CD1c-positive myeloid dendritic cell (primary cell): ENCODE data around the gene RBM17.
A peak's percentile ranks its signal among the peaks of the same experiment; 100 is the strongest.
"Not testable (repeated sequence)": the region's sequence is repeated elsewhere in the genome, so short reads cannot be mapped to it uniquely, and the experiment has no call there.

Experiments used
- DNase-seq: peaks from one replicate; pipeline ENCODE4 v3.0.0-alpha.2; 2016; ENCODE audit errors: extremely low spot score

The RBM17 gene

GRCh38 chr10:6136215-6137201 is 47.7 kb downstream of the RBM17 start:
- DNase-seq, result peak; percentile 39

GRCh38 chr10:6138456-6138855 is 49.6 kb downstream of the RBM17 start:
- DNase-seq, result no peak

GRCh38 chr10:6139470-6139869 is 50.6 kb downstream of the RBM17 start:
- no peak for DNase-seq

GRCh38 chr10:6140141-6140841 is 51.5 kb downstream of the RBM17 start:
- peak; percentile 51 for DNase-seq

- no peak for DNase-seq
Observed at GRCh38 chr10:6140965-6141295, 52.1 kb downstream of the RBM17 start.

GRCh38 chr10:6141296-6142151 is 52.7 kb downstream of the RBM17 start:
- DNase-seq, result peak; percentile 93

- DNase-seq, result not testable (repeated sequence)
Observed at GRCh38 chr10:6142186-6142585, 53.4 kb downstream of the RBM17 start.

- no peak for DNase-seq
Observed at GRCh38 chr10:6142644-6143043, 53.8 kb downstream of the RBM17 start.

GRCh38 chr10:6143181-6143580 is 54.3 kb downstream of the RBM17 start:
- DNase-seq, result peak; percentile 30

- peak; percentile 96 for DNase-seq
Observed at GRCh38 chr10:6144406-6145165, 55.8 kb downstream of the RBM17 start.

GRCh38 chr10:6145166-6145987 is 56.5 kb downstream of the RBM17 start:
- peak; percentile 63 for DNase-seq

GRCh38 chr10:6146013-6146785 is 57.4 kb downstream of the RBM17 start:
- no peak for DNase-seq

GRCh38 chr10:6146921-6147320 is 58.1 kb downstream of the RBM17 start:
- no peak for DNase-seq

GRCh38 chr10:6148251-6148701 is 59.4 kb downstream of the RBM17 start:
- peak; percentile 92 for DNase-seq

GRCh38 chr10:6148908-6149307 is 60.1 kb downstream of the RBM17 start:
- DNase-seq, result no peak

- DNase-seq, result peak; percentile 93
Observed at GRCh38 chr10:6151087-6151977, 62.5 kb downstream of the RBM17 start.

- DNase-seq, result peak; percentile 35
Observed at GRCh38 chr10:6153845-6154244, 65.0 kb downstream of the RBM17 start.

- DNase-seq, result no peak
Observed at GRCh38 chr10:6154566-6154965, 65.7 kb downstream of the RBM17 start.
